Measurements from ENCODE around the gene YWHAQ. TPM values are rescaled to one million over a fixed set of nuclear protein-coding genes. Genes with fewer than 3 reads are reported as not detected.

Gene YWHAQ
- total and polyA plus RNA-seq, 9 of the 15 experiments (the other 6 are each of a cell fraction or from before 2014, with no cell fraction given), result 63.1 to 359 (median 203) TPM

DNA sequence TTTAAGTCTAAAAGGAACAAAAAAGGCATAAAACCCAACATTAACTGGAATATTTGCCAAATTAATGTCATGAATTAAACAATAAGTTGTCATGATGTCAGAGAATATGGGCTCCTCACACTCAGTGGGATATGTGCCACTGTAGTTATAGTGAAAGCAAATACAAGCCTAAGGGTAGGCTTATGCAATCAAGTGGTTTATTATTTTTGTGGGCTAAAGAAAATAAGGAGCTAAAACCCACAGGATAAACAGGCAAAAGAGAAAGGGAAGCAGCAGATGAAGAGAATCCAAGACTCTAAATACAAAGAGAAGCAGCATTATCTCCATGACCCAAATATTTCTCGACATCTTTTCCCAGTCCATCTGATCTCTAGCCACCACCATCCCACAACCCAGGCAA, 17.5 kb downstream of the YWHAQ start:
- Histone ChIP-seq H3K9ac (ENCODE audit: insufficient read depth in 1 of 2, low read depth in 2 of 2, low read length in 2 of 2) (no peak overlapping the region), H3K4me3 (no peak overlapping the region), H3K9me3 (replicated peaks; ENCODE audit: control insufficient read depth, insufficient read depth, low read depth, low read length) (no peaks in the 10 kb centered on the region), H3K4me1 (replicated peaks in 1 of 2; ENCODE audit: control insufficient read depth in 2 of 2, insufficient read depth in 2 of 2, low read length in 2 of 2) (peaks cover 0 to 5% of the 10 kb centered on the region in 2 experiments; a peak in 1 of 5 replicates), H4K20me1 (replicated peaks; ENCODE audit: control insufficient read depth, insufficient read depth, low read length) (peaks cover 10% of the 10 kb centered on the region; the same call in 1 of the 2 replicates), H2AFZ (ENCODE audit: low read depth, low read length) (no peak overlapping the region), H3K27ac (ENCODE audit: extremely low read depth, low read depth, low read length) (no peak overlapping the region), H3K9me1 (ENCODE audit: control insufficient read depth, insufficient read depth, low read length) (no peaks in the 10 kb centered on the region), H3K79me2 (ENCODE audit: control insufficient read depth, insufficient read depth, low read length) (peaks cover 97% of the 10 kb centered on the region), H3K27me3 (ENCODE audit: control insufficient read depth in 2 of 2, insufficient read depth in 2 of 2, low read length in 2 of 2) (no peaks in the 10 kb centered on the region), H3K36me3 (ENCODE audit: control insufficient read depth, insufficient read depth, low read length) (peaks cover 35% of the 10 kb centered on the region; the same call in 2 of the 3 replicates), H3K4me2 (ENCODE audit: insufficient read depth, low read length) (no peak overlapping the region)
- FAIRE-seq, result no peak
- TF ChIP-seq ZNF551 (CRISPR knock-in tag; IDR thresholded peaks at IDR 0.05) (no peak), ZNF512 (tag; IDR thresholded peaks at IDR 0.05) (no peak), CBX8 (IDR thresholded peaks at IDR 0.05; ENCODE audit: borderline replicate concordance, extremely low read depth, low read depth, low read length, poor library complexity, severe bottlenecking) (no peak), NFYB (IDR thresholded peaks at IDR 0.05; ENCODE audit: extremely low read depth, insufficient read length) (no peak), PTTG1 (tag; IDR thresholded peaks at IDR 0.05; ENCODE audit: low read depth) (no peak), PCBP1 (IDR thresholded peaks at IDR 0.05; ENCODE audit: low read depth, low read length, poor library complexity, severe bottlenecking) (no peak)
- ChIA-PET POLR2A (interaction anchor here (1.3 to 1.8 kb wide), 2 partner anchors 16 to 17 kb away, joined by 4 to 5 read pairs; partner anchors contain the start of gene YWHAQ), CTCF (ENCODE audit: low intra/inter-chr PET ratio) (no interaction called here)
- no TSS peak for BruUV-seq (replicated peaks)
- 70% methylated on average over 1 of the region's 1 CpG for WGBS (ENCODE audit: insufficient coverage, low coverage, missing lambda C conversion rate)
- DNase-seq (ENCODE audit: extremely low read depth in 1 of 4, low spot score in 3 of 4), result no peak
- ATAC-seq, result no peak
- in situ Hi-C loops (cut with MboI), result no loop called here
- intact Hi-C loops (cut with micrococcal nuclease), result no loop called here

All from K562 (cell line).